ENCODE measurements around the gene LITAF. TPM values are rescaled to one million over a fixed set of nuclear protein-coding genes. Genes with fewer than 3 reads are reported as not detected.
"Not testable (repeated sequence)": the region's sequence is repeated elsewhere in the genome, so short reads cannot be mapped to it uniquely, and the experiment has no call there.

The LITAF gene
- total and polyA plus RNA-seq, 2 experiments from 2014 or later, result 83.2 to 150 TPM

- H3K79me2 ChIP-seq (ENCODE audit: insufficient read depth), result peaks cover 96% of the 10 kb centered on the region
- H2AFZ ChIP-seq, result no peak overlapping the region
- no peak overlapping the region for H3K27ac ChIP-seq
- in situ Hi-C loops (cut with MboI), result no loop called here
- WGBS, 2 experiments (ENCODE audit: low coverage in 1 of 2, low lambda C conversion rate in 2 of 2, missing lambda C conversion rate in 2 of 2), result 73 to 81% methylated on average over 4 of the region's 4 CpGs
- no peaks in the 10 kb centered on the region for H3K27me3 ChIP-seq (replicated peaks; ENCODE audit: insufficient read depth)
- H3K4me2 ChIP-seq (ENCODE audit: unreplicated experiment), result no peak overlapping the region
- no peaks in the 10 kb centered on the region for H3K9me3 ChIP-seq (ENCODE audit: low read depth)
- DNase-seq, result no peak
- H3F3A ChIP-seq (ENCODE audit: insufficient read depth), result no peaks in the 10 kb centered on the region
- H3K4me3 ChIP-seq, result no peak overlapping the region
- no peak for TF ChIP-seq EZH2 (IDR thresholded peaks at IDR 0.05; ENCODE audit: insufficient read depth, poor library complexity, severe bottlenecking)
- TF ChIP-seq EZH2phosphoT487 (IDR thresholded peaks at IDR 0.05; ENCODE audit: insufficient read depth, low read depth), result no peak
- no peaks in the 10 kb centered on the region for H3K9me2 ChIP-seq (ENCODE audit: insufficient read depth)
- 0 out of 2 replicates have a peak, but pooled peaks cover 7% of the 10 kb centered on the region for H4K20me1 ChIP-seq (ENCODE audit: insufficient read depth)
- no peak overlapping the region for H3K9ac ChIP-seq
- H3K36me3 ChIP-seq (ENCODE audit: low read depth), result 0 out of 2 replicates have a peak, but pooled peaks cover 3% of the 10 kb centered on the region
- no peaks in the 10 kb centered on the region for H3K4me1 ChIP-seq (ENCODE audit: insufficient read depth)
Observed at GRCh38 chr16:11561454-11561805, 25.3 kb downstream of the LITAF start.

- Histone ChIP-seq H3K79me2 (ENCODE audit: insufficient read depth) (peaks cover 96% of the 10 kb centered on the region), H3F3A (ENCODE audit: insufficient read depth) (no peaks in the 10 kb centered on the region), H3K9ac (no peak overlapping the region), H3K36me3 (ENCODE audit: low read depth) (peaks cover 8% of the 10 kb centered on the region), H4K20me1 (ENCODE audit: insufficient read depth) (0 out of 2 replicates have a peak, but pooled peaks cover 7% of the 10 kb centered on the region), H3K9me2 (ENCODE audit: insufficient read depth) (no peaks in the 10 kb centered on the region), H2AFZ (no peak overlapping the region), H3K4me2 (ENCODE audit: unreplicated experiment) (no peak overlapping the region), H3K27ac (no peak overlapping the region), H3K27me3 (replicated peaks; ENCODE audit: insufficient read depth) (no peaks in the 10 kb centered on the region), H3K9me3 (ENCODE audit: low read depth) (no peaks in the 10 kb centered on the region), H3K4me1 (ENCODE audit: insufficient read depth) (no peaks in the 10 kb centered on the region), H3K4me3 (no peak overlapping the region)
- in situ Hi-C loops (cut with MboI), result no loop called here
- DNase-seq, result no peak
- 70 to 71% methylated on average over 21 of the region's 21 CpGs for WGBS, 2 experiments (ENCODE audit: low coverage in 1 of 2, low lambda C conversion rate in 2 of 2, missing lambda C conversion rate in 2 of 2)
- no peak for TF ChIP-seq EZH2phosphoT487 (IDR thresholded peaks at IDR 0.05; ENCODE audit: insufficient read depth, low read depth)
- TF ChIP-seq EZH2 (IDR thresholded peaks at IDR 0.05; ENCODE audit: insufficient read depth, poor library complexity, severe bottlenecking), result no peak
Observed at GRCh38 chr16:11560701-11561453, 25.8 kb downstream of the LITAF start.

GRCh38 chr16:11558308-11558823 lies 28.4 kb downstream of the LITAF start:
- H3K27ac ChIP-seq; H2AFZ ChIP-seq; H3K4me3 ChIP-seq; DNase-seq; H3K9ac ChIP-seq; H3F3A ChIP-seq (ENCODE audit: insufficient read depth); H3K27me3 ChIP-seq (replicated peaks; ENCODE audit: insufficient read depth); in situ Hi-C loops (cut with MboI); H3K4me2 ChIP-seq (ENCODE audit: unreplicated experiment); H4K20me1 ChIP-seq (ENCODE audit: insufficient read depth); H3K9me2 ChIP-seq (ENCODE audit: insufficient read depth); H3K4me1 ChIP-seq (ENCODE audit: insufficient read depth); H3K9me3 ChIP-seq (ENCODE audit: low read depth): not testable (repeated sequence)
- WGBS, 2 experiments (ENCODE audit: low coverage in 1 of 2, low lambda C conversion rate in 2 of 2, missing lambda C conversion rate in 2 of 2), result 95 to 98% methylated on average over 6 of the region's 6 CpGs
- Histone ChIP-seq H3K79me2 (ENCODE audit: insufficient read depth) (peaks cover 85% of the 10 kb centered on the region), H3K36me3 (ENCODE audit: low read depth) (peaks cover 25% of the 10 kb centered on the region)

- Histone ChIP-seq H3K36me3 (ENCODE audit: low read depth) (peaks cover 31% of the 10 kb centered on the region), H3K9me2 (ENCODE audit: insufficient read depth) (no peaks in the 10 kb centered on the region), H3K4me2 (ENCODE audit: unreplicated experiment) (no peak overlapping the region), H4K20me1 (ENCODE audit: insufficient read depth) (0 out of 2 replicates have a peak, but pooled peaks cover 7% of the 10 kb centered on the region), H2AFZ (no peak overlapping the region), H3K27ac (no peak overlapping the region), H3K4me1 (ENCODE audit: insufficient read depth) (no peaks in the 10 kb centered on the region), H3F3A (ENCODE audit: insufficient read depth) (no peaks in the 10 kb centered on the region), H3K9ac (no peak overlapping the region), H3K79me2 (ENCODE audit: insufficient read depth) (peaks cover 82% of the 10 kb centered on the region), H3K4me3 (no peak overlapping the region), H3K27me3 (replicated peaks; ENCODE audit: insufficient read depth) (no peaks in the 10 kb centered on the region), H3K9me3 (ENCODE audit: low read depth) (no peaks in the 10 kb centered on the region)
- DNase-seq, result no peak
- 31 to 37% methylated on average over 6 of the region's 6 CpGs for WGBS, 2 experiments (ENCODE audit: low coverage in 1 of 2, low lambda C conversion rate in 2 of 2, missing lambda C conversion rate in 2 of 2)
- TF ChIP-seq EZH2phosphoT487 (IDR thresholded peaks at IDR 0.05; ENCODE audit: insufficient read depth, low read depth) (no peak), EZH2 (IDR thresholded peaks at IDR 0.05; ENCODE audit: insufficient read depth, poor library complexity, severe bottlenecking) (no peak)
- in situ Hi-C loops (cut with MboI), result no loop called here
Observed at GRCh38 chr16:11557801-11558200, 28.9 kb downstream of the LITAF start.
